ENCODE results near the gene EIF3B. TPM values are rescaled to one million over a fixed set of nuclear protein-coding genes. Genes with fewer than 3 reads are reported as not detected.

The EIF3B gene
- total and polyA plus RNA-seq, 2 of the 4 experiments (the other 2 are of a cell fraction): 105 to 201 TPM

- ChIA-PET POLR2A (ENCODE audit: unreplicated experiment) (no interaction called here), CTCF (no interaction called here)
- no peak overlapping the region for H2BK120ac ChIP-seq (ENCODE audit: low read depth, low read length)
- H3K9ac ChIP-seq (ENCODE audit: low read depth, low read length): no peak overlapping the region
- no peak overlapping the region for H2AFZ ChIP-seq (replicated peaks; ENCODE audit: low read length, poor library complexity)
- H3K9me1 ChIP-seq (ENCODE audit: insufficient read depth, low read length): peaks cover 3% of the 10 kb centered on the region; the same call in 1 of the 2 replicates
- H2AK9ac ChIP-seq (replicated peaks; ENCODE audit: low read depth, low read length, poor library complexity): no peak overlapping the region
- no peak overlapping the region for H3K4me3 ChIP-seq (ENCODE audit: insufficient read depth, low read depth, low read length)
- H3K4ac ChIP-seq (ENCODE audit: low read depth, low read length): no peak overlapping the region
- H3K23ac ChIP-seq (ENCODE audit: low read depth, low read length): no peak overlapping the region
- TF ChIP-seq RFX5 (IDR thresholded peaks at IDR 0.05; ENCODE audit: low read depth, low read length) (no peak), ELK1 (IDR thresholded peaks at IDR 0.05; ENCODE audit: borderline replicate concordance, low read depth, low read length) (no peak), FOS (IDR thresholded peaks at IDR 0.05; ENCODE audit: low read depth, low read length) (no peak), SMC3 (IDR thresholded peaks at IDR 0.05; ENCODE audit: low read depth, low read length) (no peak), NFE2L2 (IDR thresholded peaks at IDR 0.05; ENCODE audit: low read depth, low read length) (no peak), CEBPB (IDR thresholded peaks at IDR 0.05; ENCODE audit: low read depth, low read length) (no peak)
- H3K4me1 ChIP-seq (ENCODE audit: control insufficient read depth, insufficient read depth, low read length): no peaks in the 10 kb centered on the region
- H2BK20ac ChIP-seq (ENCODE audit: low read depth, low read length): no peak overlapping the region
- peaks cover 35% of the 10 kb centered on the region for H4K20me1 ChIP-seq (ENCODE audit: insufficient read depth, low read length)
- H3K56ac ChIP-seq (ENCODE audit: extremely low read depth, insufficient read depth, low read length): no peak overlapping the region
- dilution Hi-C loops (cut with HindIII; ENCODE audit: low sequenced_read_pairs, unreplicated experiment) (no loop called here), in situ Hi-C loops (cut with MboI; ENCODE audit: low sequenced_read_pairs) (no loop called here), intact Hi-C loops (cut with micrococcal nuclease) (no loop called here)
- H3K14ac ChIP-seq (replicated peaks; ENCODE audit: low read depth, low read length): no peak overlapping the region
- ATAC-seq (ENCODE audit: low read depth) (no peak), DNase-seq (no peak)
- no peak overlapping the region for H4K91ac ChIP-seq (ENCODE audit: insufficient read depth, low read depth, low read length)
- no peak overlapping the region for H2BK15ac ChIP-seq (ENCODE audit: low read depth, low read length)
- peaks cover 77% of the 10 kb centered on the region for H3K36me3 ChIP-seq (ENCODE audit: control insufficient read depth, insufficient read depth, low read length)
- H3K79me1 ChIP-seq (ENCODE audit: low read depth in 1 of 2, low read length in 2 of 2): peaks cover 17 to 35% of the 10 kb centered on the region in 2 experiments
- no peak overlapping the region for H2BK5ac ChIP-seq (ENCODE audit: low read depth, low read length, poor library complexity, severe bottlenecking)
- H2AK5ac ChIP-seq (ENCODE audit: low read depth, low read length): no peak overlapping the region
- H4K8ac ChIP-seq (ENCODE audit: low read depth in 2 of 2, low read length in 2 of 2): no peak overlapping the region
- no TSS peak for BruUV-seq (replicated peaks)
- no peak overlapping the region for H3K18ac ChIP-seq (ENCODE audit: low read depth, low read length)
- H3K4me2 ChIP-seq (ENCODE audit: low read depth, low read length): no peak overlapping the region
- no peaks in the 10 kb centered on the region for H3K27me3 ChIP-seq (ENCODE audit: control insufficient read depth, insufficient read depth, low read length)
- WGBS, 2 experiments (ENCODE audit: extremely low coverage in 2 of 2, insufficient read length in 1 of 2): 94% methylated on average over 9 of the region's 20 CpGs; no CpG with 5 or more reads in 1 of the 2 experiments
- H3K27ac ChIP-seq (ENCODE audit: insufficient read depth, low read length): no peak overlapping the region
- no peaks in the 10 kb centered on the region for H3K9me3 ChIP-seq (ENCODE audit: control insufficient read depth, insufficient read depth, low read length)
- no peak overlapping the region for H4K5ac ChIP-seq (ENCODE audit: low read depth, low read length)
These were observed 24.5 kb downstream of the EIF3B start for GRCh38 chr7:2379161-2379560.
